Kidney (tissue), 14 donors: ENCODE measurements around the gene CCDC6. TPM values are rescaled to one million over a fixed set of nuclear protein-coding genes. Genes with fewer than 3 reads are reported as not detected.

ENCODE experiments used
- DNase-seq, 5 donors: peaks; one replicate each; pipeline ENCODE4 v3.0.0-alpha.2; 2013 to 2020
- FAIRE-seq: peaks from 2 replicates; lab custom pipeline; 2012; peaks lifted over from hg19 to GRCh38; lab: Jason Lieb, UNC
- H3K27ac ChIP-seq, 2 donors: one replicate each; pipeline ENCODE4 v1.7.0; 2013; ENCODE audit warnings: low read depth in 2 of 2, low read length in 2 of 2, inconsistent platforms in 1 of 2
- H3K27me3 ChIP-seq: one replicate; pipeline ENCODE4 v1.7.1; 2013; ENCODE audit warnings: low read length, inconsistent platforms; ENCODE audit not compliant: control insufficient read depth, insufficient read depth
- H3K36me3 ChIP-seq, 3 donors: one replicate each; pipeline versions ENCODE4 v1.7.0 to v1.7.1; 2013; ENCODE audit warnings: low read length in 3 of 3, control low read depth in 1 of 3, inconsistent platforms in 1 of 3; ENCODE audit not compliant: insufficient read depth in 3 of 3, control insufficient read depth in 2 of 3
- H3K4me1 ChIP-seq, 3 donors: one replicate each; pipeline versions ENCODE4 v1.7.0 to v1.7.1; 2013; ENCODE audit warnings: low read length in 3 of 3, inconsistent platforms in 1 of 3, low read depth in 1 of 3; ENCODE audit not compliant: control insufficient read depth in 2 of 3, insufficient read depth in 2 of 3
- H3K4me3 ChIP-seq, 3 donors: one replicate each; pipeline versions ENCODE4 v1.7.0 to v1.8.1; 2013; ENCODE audit warnings: low read length in 3 of 3, control low read depth in 1 of 3, inconsistent platforms in 1 of 3
- H3K9ac ChIP-seq, 3 donors: one replicate each; pipeline versions ENCODE4 v1.7.0 to v1.7.1; 2013; ENCODE audit warnings: low read length in 3 of 3, control low read depth in 1 of 3, inconsistent platforms in 1 of 3
- H3K9me3 ChIP-seq, 3 donors: one replicate each; pipeline versions ENCODE4 v1.7.0 to v1.7.1; 2013; ENCODE audit warnings: low read length in 3 of 3, control low read depth in 1 of 3, inconsistent platforms in 1 of 3; ENCODE audit not compliant: control insufficient read depth in 2 of 3, insufficient read depth in 1 of 3
- CTCF ChIP-seq: IDR thresholded peaks from 3 replicates; pipeline ENCODE4 v1.5.1; 2012; ENCODE audit warnings: mild to moderate bottlenecking, moderate library complexity, borderline replicate concordance; ENCODE audit not compliant: insufficient read depth; ENCODE audit errors: extremely low read depth
- intact Hi-C: fragments of 100-400 bp; cut with DNase I; formaldehyde crosslinking; loops from one replicate; pipeline ENCODE4 v1.11.1; 2022
- polyA plus RNA-seq: library from polyadenylated mRNA; stranded (reverse); fragments of 350-450 nt; fragmentation: Illumina TruSeq; extraction: RNeasy Lipid Tissue Mini Kit (QIAGEN cat#74804); gene quantifications from one replicate; pipeline ENCODE4 v1.2.3, GENCODE V29; 2014; ENCODE audit warnings: low read depth, low replicate concordance; ENCODE audit not compliant: insufficient read depth
- total RNA-seq: library from RNA; stranded (reverse); fragmentation: NEBNext Ultra II Directional; extraction: Animal tissue kit (Norgen Biotek cat#: 25700); gene quantifications from one replicate; pipeline ENCODE4 v1.2.1, GENCODE V29; 2021
- donor health status: control.
- donor health status: control.
- donor health status: control.
- donor health status: control.
- donor health status: control.
- donor health status: DM: yes; HTN: yes; CAD: no.
- donor health status: Normal renal cell carcinoma (clear cell type).

CCDC6 gene
- total and polyA plus RNA-seq, 2 donors from 2014 or later, result 15.5 to 47.0 TPM

- TF ChIP-seq CTCF, result no peak
- Histone ChIP-seq H3K4me1 (peaks cover 0 to 2% (median 0%) of the 10 kb centered on the region in 3 donors), H3K9me3 (no peaks in the 10 kb centered on the region), H3K27ac (no peak overlapping the region), H3K27me3 (no peaks in the 10 kb centered on the region), H3K9ac (no peak overlapping the region), H3K36me3 (peaks cover 0 to 2% (median 0%) of the 10 kb centered on the region in 3 donors), H3K4me3 (no peak overlapping the region)
- intact Hi-C loops, result no loop called here
- DNase-seq (no peak), FAIRE-seq (no peak)
Measured at GRCh38 chr10:59838085-59838789, 68.1 kb downstream of the CCDC6 start.

- H3K27ac ChIP-seq, result no peak overlapping the region
- peaks cover 0 to 2% (median 0%) of the 10 kb centered on the region in 3 donors for H3K4me1 ChIP-seq
- peaks cover 0 to 9% (median 0%) of the 10 kb centered on the region in 3 donors for H3K36me3 ChIP-seq
- intact Hi-C loops, result no loop called here
- H3K9me3 ChIP-seq, result no peaks in the 10 kb centered on the region
- no peak overlapping the region for H3K4me3 ChIP-seq
- DNase-seq (no peak), FAIRE-seq (no peak)
- no peaks in the 10 kb centered on the region for H3K27me3 ChIP-seq
- H3K9ac ChIP-seq, result no peak overlapping the region
- no peak for TF ChIP-seq CTCF
Measured at GRCh38 chr10:59833810-59834209, 72.5 kb downstream of the CCDC6 start.

GRCh38 chr10:59832506-59832905 is 73.8 kb downstream of the CCDC6 start:
- H3K27me3 ChIP-seq, result no peaks in the 10 kb centered on the region
- H3K9ac ChIP-seq, result no peak overlapping the region
- intact Hi-C loops, result no loop called here
- peaks cover 0 to 2% (median 0%) of the 10 kb centered on the region in 3 donors for H3K4me1 ChIP-seq
- no peak overlapping the region for H3K4me3 ChIP-seq
- no peaks in the 10 kb centered on the region for H3K9me3 ChIP-seq
- DNase-seq (no peak), FAIRE-seq (no peak)
- H3K36me3 ChIP-seq, result peaks cover 0 to 8% (median 0%) of the 10 kb centered on the region in 3 donors
- H3K27ac ChIP-seq, result no peak overlapping the region
- no peak for TF ChIP-seq CTCF
